Smooth muscle cell (in vitro differentiated cells): ENCODE measurements around the gene TEPSIN. TPM values are rescaled to one million over a fixed set of nuclear protein-coding genes. Genes with fewer than 3 reads are reported as not detected.
A peak's percentile ranks its signal among the peaks of the same experiment; 100 is the strongest.

ENCODE experiments used
- DNase-seq: peaks from one replicate; lab custom pipeline; 2025; ENCODE audit not compliant: unreplicated experiment; lab: John Stamatoyannopoulos, UW
- H2AFZ ChIP-seq: fragments of 200-600 bp; sonication (generic); 2 replicates; pipeline ENCODE4 v1.6.0; 2016; ENCODE audit warnings: antibody characterized with exemption, low read depth, mild to moderate bottlenecking
- H3F3A ChIP-seq: fragments of 200-600 bp; sonication (generic); 2 replicates; pipeline ENCODE4 v1.6.0; 2017; ENCODE audit warnings: antibody characterized with exemption, low read depth
- H3K27ac ChIP-seq: fragments of 200-600 bp; sonication (generic); 2 replicates; pipeline ENCODE4 v1.5.1; 2016; ENCODE audit warnings: low read depth, mild to moderate bottlenecking
- H3K27me3 ChIP-seq: fragments of 200-600 bp; sonication (generic); 2 replicates; pipeline ENCODE4 v1.6.1; 2016; ENCODE audit warnings: low read depth, mild to moderate bottlenecking
- H3K36me3 ChIP-seq: fragments of 200-600 bp; sonication (generic); 2 replicates; pipeline ENCODE4 v1.5.1; 2016; ENCODE audit warnings: low read depth
- H3K4me1 ChIP-seq: fragments of 200-600 bp; sonication (generic); 2 replicates; pipeline ENCODE4 v1.5.1; 2016; ENCODE audit warnings: low read depth
- H3K4me2 ChIP-seq: fragments of 200-600 bp; sonication (generic); 2 replicates; pipeline ENCODE4 v1.6.0; 2016; ENCODE audit warnings: mild to moderate bottlenecking
- H3K4me3 ChIP-seq: fragments of 200-600 bp; sonication (generic); 2 replicates; pipeline ENCODE4 v1.5.1; 2016; ENCODE audit warnings: mild to moderate bottlenecking
- H3K79me2 ChIP-seq: fragments of 200-600 bp; sonication (generic); 2 replicates; pipeline ENCODE4 v1.6.0; 2016; ENCODE audit warnings: low read depth, mild to moderate bottlenecking
- H3K9ac ChIP-seq: fragments of 200-600 bp; sonication (generic); 2 replicates; pipeline ENCODE4 v1.6.0; 2016; ENCODE audit warnings: low read depth
- H3K9me3 ChIP-seq: fragments of 200-600 bp; sonication (generic); replicated peaks from 2 replicates; pipeline ENCODE4 v1.5.1; 2016; ENCODE audit warnings: low read depth
- H4K20me1 ChIP-seq: fragments of 200-600 bp; sonication (generic); 2 replicates; pipeline ENCODE4 v1.6.0; 2016; ENCODE audit warnings: low read depth
- CTCF ChIP-seq: fragments of 200-600 bp; sonication (generic); IDR thresholded peaks from 2 replicates; pipeline ENCODE4 v1.5.1; 2017; ENCODE audit warnings: borderline replicate concordance, mild to moderate bottlenecking, antibody characterized with exemption; ENCODE audit not compliant: insufficient read depth, poor library complexity, severe bottlenecking
- WGBS: methylation state at CpG from one replicate; pipeline ENCODE4 v1.1.7; 2016; ENCODE audit warnings: low lambda C conversion rate; 5-methylcytosine and 5-hydroxymethylcytosine counted together
- polyA plus RNA-seq: library from polyadenylated mRNA; unstranded; fragments of >200 nt; fragmentation: Nextera tagmentation; extraction: Ambion mirVana; gene quantifications from 2 replicates; pipeline ENCODE4 v1.2.1, GENCODE V29; 2016
- total RNA-seq: library from RNA; depleted of rRNA; stranded (reverse); fragments of >200 nt; gene quantifications from 2 replicates; pipeline ENCODE4 v1.2.3, GENCODE V29; 2014

The TEPSIN gene
- total and polyA plus RNA-seq, 2 experiments from 2014 or later: 9.8 to 18.6 TPM

DNA sequence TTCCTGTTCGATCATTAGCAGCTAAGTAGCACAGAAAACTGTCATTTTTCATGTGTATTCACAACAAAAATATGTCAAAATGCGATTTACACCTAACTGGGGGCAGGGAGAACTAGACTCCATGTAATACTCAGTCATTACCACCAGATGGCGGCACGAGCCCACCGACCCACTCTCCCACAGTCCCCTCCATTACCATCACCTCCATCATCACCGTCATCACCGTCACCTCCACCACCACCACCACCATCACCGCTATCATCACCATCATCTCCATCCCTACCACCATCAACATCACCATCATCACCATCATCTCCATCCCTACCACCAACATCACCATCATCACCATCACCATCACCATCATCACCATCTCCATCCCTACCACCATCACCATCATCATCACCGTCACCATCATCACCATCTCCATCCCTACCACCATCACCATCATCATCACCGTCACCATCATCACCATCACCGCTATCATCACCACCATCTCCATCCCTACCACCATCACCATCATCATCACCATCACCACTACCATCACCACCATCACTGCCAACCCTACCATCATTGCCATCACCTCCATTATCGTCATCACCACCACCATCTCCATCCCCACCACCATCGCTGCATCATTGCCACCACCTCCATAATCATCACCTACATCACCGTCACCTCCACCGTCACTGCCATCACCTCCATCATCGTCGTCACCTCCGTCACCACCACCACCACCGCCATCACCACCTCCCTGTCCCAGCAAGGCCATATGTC, 14.7 kb upstream of the TEPSIN start:
- no peak overlapping the region for H2AFZ ChIP-seq
- no peak for DNase-seq
- no peaks in the 10 kb centered on the region for H3F3A ChIP-seq
- H3K4me3 ChIP-seq: no peak overlapping the region
- no peaks in the 10 kb centered on the region for H3K27me3 ChIP-seq
- H3K79me2 ChIP-seq: no peaks in the 10 kb centered on the region
- TF ChIP-seq CTCF: peak; percentile 71
- WGBS: 72% methylated on average over 19 of the region's 19 CpGs
- no peaks in the 10 kb centered on the region for H3K36me3 ChIP-seq
- no peak overlapping the region for H3K4me2 ChIP-seq
- H3K9me3 ChIP-seq: no peaks in the 10 kb centered on the region
- H3K27ac ChIP-seq: no peak overlapping the region
- no peak overlapping the region for H3K9ac ChIP-seq
- H4K20me1 ChIP-seq: peaks cover 23% of the 10 kb centered on the region
- no peaks in the 10 kb centered on the region for H3K4me1 ChIP-seq

DNA sequence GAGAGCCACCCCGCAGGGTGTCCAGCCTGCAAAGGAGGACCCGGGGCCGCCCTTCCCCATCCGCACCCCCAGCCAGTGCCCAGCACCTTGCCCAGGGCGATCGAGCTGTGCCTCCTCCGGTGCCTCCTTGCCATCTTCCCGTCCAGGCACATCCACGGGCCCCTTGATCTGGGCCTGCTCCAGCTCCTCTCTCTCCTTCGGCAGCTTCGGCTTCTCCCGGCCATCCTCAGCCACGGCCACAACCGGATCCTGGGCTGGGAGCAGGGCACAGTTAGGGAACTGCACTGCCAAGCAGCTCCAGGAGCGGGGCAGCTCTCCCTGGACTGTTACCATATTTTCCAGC, 14.1 kb upstream of the TEPSIN start:
- Histone ChIP-seq H3K4me3 (no peak overlapping the region), H2AFZ (no peak overlapping the region), H3K36me3 (no peaks in the 10 kb centered on the region), H4K20me1 (peaks cover 23% of the 10 kb centered on the region), H3K9me3 (no peaks in the 10 kb centered on the region), H3F3A (no peaks in the 10 kb centered on the region), H3K4me1 (no peaks in the 10 kb centered on the region), H3K4me2 (no peak overlapping the region), H3K79me2 (no peaks in the 10 kb centered on the region), H3K9ac (no peak overlapping the region), H3K27me3 (no peaks in the 10 kb centered on the region), H3K27ac (no peak overlapping the region)
- no peak for DNase-seq
- 89% methylated on average over 15 of the region's 15 CpGs for WGBS
- TF ChIP-seq CTCF: no peak

- 94% methylated on average over 15 of the region's 15 CpGs for WGBS
Measured at GRCh38 chr17:81252326-81252986, 13.6 kb upstream of the TEPSIN start.

More at GRCh38 chr17:81252326-81252986, 13.6 kb upstream of the TEPSIN start:
- Histone ChIP-seq H3K4me1 (no peaks in the 10 kb centered on the region), H3K9me3 (no peaks in the 10 kb centered on the region), H3K4me3 (no peak overlapping the region), H3K79me2 (no peaks in the 10 kb centered on the region), H3F3A (no peaks in the 10 kb centered on the region), H3K9ac (no peak overlapping the region), H3K36me3 (no peaks in the 10 kb centered on the region), H2AFZ (no peak overlapping the region), H4K20me1 (peaks cover 23% of the 10 kb centered on the region), H3K4me2 (no peak overlapping the region), H3K27me3 (no peaks in the 10 kb centered on the region), H3K27ac (no peak overlapping the region)
- no peak for TF ChIP-seq CTCF
- no peak for DNase-seq
